NOMO-1 (cell line): Measurements from ENCODE around the gene AXL.

Experiments
- DNase-seq, 2 experiments: peaks; one replicate each; lab custom pipeline; 2025; ENCODE audit not compliant: unreplicated experiment in 2 of 2; lab: John Stamatoyannopoulos, UW

The AXL gene

DNA sequence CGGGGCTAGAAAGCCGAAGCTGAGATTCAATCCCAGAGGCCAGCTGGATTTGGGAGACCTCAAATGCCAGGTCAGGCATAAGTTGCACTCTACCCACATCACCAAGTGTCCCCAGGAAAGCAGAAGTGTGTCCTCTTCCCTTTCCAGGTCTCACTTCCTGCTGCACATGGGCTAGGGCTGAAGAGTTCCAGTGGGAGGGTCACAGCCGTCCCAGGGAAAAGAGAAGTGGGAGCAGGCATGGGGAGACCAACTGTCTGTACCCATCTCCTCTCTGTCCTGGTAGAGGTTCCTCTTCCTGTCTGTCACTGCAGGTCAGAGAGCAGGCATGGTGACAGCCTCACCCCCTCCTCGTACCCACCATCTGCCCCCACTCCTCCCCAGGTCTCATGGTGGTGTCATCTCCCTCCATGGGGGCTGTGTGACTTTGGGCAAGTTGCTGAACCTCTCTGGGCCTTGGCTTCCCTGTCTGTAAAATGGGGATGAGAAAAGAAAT, 14.8 kb downstream of the AXL start:
- DNase-seq: peak; percentile 23 to 35

DNA sequence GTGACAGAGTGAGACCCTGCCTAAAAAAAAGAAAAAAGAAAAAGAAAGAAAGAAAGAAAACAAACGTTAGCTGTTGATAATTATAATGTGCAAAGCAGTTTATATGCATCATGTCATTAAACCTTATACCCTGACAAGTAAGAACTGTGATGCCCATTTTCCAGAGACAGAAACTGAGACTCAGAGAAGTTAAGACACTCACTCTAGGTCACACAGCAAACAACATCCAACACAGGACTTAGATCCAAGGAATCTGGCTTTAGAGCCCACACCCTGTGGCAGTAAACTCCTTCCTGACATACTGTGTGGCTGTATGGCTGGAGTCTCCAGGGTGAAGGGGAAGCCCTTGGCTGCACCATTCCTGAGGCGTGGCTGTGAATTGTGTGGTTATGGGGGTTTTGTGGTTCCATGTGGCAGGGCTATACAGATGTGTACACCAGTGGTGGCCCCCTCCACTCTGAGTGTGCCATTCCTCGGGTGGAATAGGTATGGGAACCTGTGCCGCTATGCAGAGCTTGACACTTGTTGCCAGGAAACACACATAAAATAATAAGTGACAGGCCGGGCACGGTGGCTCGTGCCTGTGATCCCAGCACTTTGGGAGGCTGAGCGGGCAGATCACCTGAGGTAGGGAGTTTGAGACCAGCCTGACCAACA, 15.6 kb downstream of the AXL start:
- no peak for DNase-seq

DNA sequence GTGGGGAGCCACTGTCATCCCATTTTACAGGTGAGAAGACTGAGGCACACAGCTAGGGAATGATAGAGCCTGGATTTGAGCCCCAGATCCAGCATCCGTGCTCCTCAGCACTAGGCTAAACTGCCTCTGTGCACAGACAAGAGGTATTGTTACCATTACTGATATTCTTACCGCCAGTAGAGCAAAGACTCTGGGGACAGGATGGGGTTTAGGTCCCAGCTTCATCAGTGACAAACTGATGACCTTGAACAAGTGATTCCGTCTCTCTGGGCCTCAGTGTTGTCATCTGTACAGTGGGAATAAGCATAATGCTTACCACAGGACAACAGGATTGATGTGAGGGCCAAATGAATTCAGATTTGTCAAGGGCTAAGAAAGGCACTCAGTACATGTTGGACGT, 16.5 kb downstream of the AXL start:
- DNase-seq: no peak

DNA sequence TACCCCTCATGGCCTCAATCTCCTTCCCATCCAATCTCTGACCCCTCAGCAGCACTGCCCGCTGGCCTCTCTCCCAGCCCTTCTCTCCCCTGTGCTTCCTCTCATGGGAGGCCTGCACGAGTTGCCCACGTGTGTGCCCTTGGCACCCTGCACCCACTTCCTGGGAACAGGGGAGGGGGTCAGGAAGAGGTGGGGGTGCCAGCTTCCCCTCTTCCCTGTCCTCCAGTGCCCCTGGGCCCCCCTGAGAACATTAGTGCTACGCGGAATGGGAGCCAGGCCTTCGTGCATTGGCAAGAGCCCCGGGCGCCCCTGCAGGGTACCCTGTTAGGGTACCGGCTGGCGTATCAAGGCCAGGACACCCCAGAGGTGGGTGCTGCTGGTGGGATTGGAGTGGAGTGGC, 19.2 kb downstream of the AXL start:
- no peak for DNase-seq

DNA sequence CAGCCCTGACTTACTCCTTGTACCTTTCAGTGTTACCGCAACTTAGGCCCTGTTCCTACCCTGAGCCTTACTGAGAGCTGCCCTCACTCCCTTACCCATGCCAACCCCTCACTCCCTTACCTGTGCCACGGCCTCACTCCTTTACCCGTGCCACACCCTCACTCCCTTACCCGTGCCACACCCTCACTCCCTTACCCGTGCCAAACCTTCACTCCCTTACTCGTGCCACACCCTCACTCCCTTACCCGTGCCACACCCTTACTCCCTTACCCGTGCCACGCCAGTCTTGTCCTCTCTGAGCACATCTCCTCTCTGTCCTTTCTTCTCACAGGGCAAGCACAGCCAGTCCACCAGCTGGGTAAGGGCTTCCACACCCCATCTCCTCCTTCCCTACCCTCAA, 20.3 kb downstream of the AXL start:
- DNase-seq: no peak

DNA sequence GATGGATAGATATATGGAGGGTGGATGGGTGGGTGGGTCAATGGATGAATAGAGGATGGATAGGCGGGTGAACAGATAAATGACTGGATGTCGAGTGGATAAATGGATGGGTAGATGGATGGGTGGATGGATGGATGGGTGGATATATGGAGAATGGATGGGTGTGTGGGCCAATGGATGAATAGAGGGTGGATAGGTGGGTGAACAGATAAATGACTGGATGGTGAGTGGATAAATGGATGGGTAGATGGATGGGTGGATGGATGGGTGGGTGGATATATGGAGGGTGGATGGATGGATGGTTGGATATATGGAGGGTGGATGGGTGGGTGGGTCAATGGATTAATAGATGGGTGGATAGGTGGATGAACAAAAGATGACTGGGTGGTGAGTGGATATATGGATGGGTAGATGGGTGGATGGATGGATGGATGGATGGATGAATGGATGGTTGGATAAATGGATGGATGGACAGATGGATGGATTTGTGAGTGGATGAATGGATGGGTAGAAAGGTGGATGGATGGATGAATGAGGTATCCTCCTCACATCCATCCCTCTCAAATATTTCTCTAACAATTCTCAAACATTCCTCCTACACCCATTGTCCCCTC, 21.0 kb downstream of the AXL start:
- DNase-seq: no peak

DNA sequence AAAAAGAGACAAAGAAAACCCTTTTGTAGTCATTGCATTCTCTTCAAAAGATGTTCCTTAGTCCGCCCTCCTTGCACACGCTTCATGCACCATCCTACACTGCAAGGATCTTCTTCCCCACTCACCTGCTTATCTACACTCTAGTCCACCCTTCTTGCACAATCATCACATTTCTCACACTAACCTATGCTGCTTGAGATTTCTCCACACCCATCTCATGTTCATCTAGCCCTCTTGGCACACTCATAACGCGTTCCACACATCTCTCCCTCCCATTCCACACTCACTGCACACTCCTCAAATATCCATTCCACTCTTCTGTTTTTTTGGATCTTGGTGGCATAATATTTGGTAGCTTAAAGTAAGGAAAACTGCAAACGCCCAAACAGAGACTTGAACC, 22.8 kb downstream of the AXL start:
- no peak for DNase-seq

DNA sequence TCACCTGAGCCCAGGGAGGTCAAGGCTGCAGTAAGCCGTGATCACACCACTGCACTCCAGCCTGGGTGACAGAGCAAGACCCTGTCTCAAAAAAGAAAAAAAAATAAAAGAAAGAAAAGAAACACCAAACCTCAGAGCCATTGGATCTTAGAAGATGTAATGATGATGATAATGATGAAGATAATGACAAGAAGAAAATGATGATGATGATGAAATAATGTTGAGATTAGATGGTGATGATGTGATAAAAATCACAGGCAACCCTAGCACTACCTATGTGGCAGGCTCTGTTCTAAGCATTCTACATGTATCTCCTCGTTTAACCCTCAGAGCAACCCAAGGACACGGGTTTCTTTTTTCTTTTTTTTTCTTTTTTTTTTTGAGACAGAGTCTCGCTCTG, 25.1 kb downstream of the AXL start:
- DNase-seq: no peak

DNA sequence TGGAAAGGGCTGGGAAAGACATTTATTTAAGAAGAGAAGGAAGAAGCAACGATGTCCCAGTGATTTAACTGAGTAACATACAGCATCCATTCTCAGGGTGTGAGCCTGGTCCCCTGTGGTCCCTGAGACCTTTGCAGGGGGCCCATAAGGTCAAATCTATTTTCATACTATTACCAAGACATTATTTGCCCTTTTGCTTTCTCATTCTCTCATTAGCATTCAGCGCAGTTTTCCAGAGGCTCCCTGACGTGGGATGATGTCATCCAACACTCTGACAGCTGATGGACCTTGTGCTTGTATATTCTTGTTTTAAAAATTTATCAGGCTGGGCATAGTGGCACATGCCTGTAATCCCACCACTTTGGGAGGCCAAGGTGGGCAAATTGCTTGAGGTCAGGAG, 26.8 kb downstream of the AXL start:
- DNase-seq: no peak

DNA sequence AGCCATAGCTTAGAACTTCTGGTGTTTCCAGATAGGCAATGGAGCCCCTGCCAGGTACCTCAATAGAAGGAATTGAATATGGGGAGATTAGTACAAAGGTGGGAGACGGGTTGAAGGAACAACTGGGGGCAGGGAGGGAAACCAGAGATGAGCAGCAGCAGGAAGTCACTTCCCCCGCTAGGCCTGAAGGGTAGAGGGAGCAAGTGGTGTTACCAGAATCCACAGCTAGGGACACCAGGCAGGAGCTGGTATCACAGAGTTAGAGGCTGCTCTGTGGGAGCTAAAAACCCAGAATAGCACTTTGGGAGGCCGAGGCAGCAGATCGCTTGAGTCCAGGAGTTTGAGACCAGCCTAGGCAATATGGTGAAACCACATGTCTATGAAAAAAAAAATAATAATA, 29.9 kb downstream of the AXL start:
- no peak for DNase-seq

DNA sequence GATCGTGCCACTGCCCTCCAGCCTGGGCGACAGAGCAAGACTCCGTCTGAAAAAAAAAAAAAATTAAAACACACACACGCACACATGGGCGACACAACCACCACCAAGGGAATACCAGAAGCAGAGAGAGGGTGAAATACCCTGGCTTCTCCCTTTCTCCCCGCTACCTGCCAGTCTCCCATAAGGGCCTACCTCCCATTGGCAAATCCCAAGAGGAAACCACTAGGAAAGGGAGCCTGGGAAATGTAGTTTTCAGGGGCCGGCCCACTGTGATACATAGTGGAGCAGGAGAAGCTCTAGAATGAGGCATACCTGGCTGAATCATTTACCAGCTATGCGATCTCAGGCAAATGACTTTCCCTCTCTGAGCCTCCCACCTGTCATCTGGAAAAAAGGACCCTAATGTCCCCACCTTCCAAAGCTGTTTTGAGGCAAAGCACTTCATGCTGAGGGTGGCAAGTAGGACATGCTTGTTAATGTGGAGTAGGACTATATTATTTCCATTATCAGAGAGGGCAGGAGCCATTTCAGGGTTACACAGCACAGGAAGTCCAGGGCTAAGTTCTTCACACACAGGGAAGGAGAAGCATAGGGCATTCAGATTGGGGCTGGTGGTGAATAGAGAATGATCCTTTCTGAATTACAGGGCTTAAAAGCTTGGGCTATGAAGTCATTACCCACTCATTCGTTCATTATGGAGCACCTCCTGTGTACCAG, 30.8 kb downstream of the AXL start:
- DNase-seq: no peak

DNA sequence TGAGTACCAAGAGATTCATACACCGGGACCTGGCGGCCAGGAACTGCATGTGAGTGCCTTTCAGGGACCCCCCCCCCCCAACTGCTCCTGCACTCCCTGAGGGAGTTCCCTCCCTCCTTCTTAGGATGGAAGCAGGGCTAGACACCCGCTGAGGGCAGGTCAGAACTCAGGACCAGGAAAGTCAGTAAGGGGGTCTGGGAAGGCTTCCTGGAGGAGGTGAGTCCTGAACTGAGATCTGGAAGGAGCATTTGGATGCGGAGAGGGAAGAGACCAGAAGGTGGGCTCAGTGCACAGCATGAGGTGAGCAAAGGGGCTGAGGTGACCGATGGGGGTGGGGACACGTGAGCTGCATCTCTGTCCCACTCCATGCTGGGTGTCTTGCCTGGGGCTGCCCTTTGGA, 34.6 kb downstream of the AXL start:
- DNase-seq: no peak

DNA sequence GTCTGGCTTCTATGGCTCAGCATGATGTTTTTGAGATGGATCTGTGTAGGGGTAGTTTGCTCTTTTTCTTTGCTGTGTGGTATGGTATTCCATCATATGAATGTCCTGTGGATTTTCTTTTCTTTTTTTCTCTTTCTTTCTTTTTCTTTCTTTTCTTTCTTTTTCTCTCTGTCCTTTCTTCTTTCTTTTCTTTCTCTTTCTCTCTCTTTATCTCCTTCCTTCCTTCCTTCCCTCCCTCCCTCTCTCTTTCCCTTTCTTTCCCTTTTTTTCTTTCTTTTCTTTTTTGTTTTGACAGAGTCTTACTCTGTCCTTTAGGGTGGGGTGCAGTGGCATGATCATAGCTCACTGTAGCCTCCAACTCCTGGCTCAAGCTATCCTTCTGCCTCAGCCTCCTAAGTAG, 36.1 kb downstream of the AXL start:
- DNase-seq: no peak

DNA sequence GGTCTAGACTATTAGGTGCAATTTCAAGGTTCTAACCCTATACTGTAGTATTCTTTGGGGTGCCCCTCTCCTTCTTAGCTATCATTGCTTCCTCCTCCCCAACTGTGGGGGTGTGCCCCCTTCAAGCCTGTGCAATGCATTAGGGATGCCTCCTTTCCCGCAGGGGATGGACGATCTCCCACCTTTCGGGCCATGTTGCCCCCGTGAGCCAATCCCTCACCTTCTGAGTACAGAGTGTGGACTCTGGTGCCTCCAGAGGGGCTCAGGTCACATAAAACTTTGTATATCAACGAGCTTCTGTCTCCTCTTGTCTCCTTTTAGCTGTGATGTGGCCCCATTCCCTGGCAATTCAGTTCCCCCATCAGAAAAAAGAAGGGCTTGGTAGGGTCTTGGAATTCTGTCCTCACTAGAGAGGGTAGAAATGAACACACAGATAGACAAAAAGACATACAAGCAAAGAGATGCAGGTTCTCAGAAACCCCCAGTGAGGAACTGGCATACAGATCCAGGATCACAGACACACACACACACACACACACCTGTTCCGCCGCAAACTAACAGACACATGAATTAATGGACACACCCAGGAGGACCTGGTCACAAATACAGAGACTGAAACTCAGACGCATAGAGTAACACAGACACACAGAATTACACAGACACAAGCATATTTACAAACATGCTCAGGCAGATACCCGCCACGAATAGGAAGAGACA, 42.6 kb downstream of the AXL start:
- no peak for DNase-seq

DNA sequence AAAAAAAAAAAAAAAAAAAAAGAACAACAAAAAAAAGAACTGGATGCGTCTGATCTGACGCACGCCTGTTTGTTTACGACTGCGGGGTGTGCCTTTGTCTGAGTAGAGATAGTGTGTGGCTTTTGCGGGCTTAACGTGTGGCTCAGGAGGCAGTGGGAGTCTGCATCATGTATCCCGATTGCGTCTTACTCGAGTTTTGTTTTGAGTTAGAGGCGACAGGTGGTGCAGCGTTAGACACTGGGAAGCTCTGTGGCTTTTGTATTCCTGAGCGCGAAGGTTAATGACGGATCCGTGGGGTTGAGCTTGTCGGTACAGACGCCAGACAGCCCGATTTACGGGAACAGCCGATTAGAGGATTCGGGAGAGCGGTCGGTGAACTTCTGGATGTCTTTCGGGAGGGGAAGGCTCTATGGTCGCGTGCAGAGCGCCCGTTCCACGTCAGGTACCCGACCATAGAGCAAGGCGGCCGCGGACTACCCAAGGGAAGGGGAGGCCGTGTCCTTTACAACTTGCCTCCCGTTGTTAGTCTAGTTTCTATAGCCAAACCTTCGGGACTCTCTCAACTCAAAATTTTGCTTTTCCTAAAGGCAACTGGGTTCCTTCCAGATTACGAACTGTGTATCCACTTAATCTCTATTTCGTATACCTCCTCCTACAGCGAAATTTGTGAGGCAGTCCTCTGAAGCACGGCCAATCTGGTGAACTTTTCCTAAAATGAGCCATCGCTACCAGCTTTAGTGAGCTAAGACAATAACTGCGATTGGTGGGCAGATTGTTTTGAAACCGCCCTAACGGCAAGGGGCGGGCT, 44.2 kb downstream of the AXL start:
- DNase-seq: peak; percentile 35 to 64

DNA sequence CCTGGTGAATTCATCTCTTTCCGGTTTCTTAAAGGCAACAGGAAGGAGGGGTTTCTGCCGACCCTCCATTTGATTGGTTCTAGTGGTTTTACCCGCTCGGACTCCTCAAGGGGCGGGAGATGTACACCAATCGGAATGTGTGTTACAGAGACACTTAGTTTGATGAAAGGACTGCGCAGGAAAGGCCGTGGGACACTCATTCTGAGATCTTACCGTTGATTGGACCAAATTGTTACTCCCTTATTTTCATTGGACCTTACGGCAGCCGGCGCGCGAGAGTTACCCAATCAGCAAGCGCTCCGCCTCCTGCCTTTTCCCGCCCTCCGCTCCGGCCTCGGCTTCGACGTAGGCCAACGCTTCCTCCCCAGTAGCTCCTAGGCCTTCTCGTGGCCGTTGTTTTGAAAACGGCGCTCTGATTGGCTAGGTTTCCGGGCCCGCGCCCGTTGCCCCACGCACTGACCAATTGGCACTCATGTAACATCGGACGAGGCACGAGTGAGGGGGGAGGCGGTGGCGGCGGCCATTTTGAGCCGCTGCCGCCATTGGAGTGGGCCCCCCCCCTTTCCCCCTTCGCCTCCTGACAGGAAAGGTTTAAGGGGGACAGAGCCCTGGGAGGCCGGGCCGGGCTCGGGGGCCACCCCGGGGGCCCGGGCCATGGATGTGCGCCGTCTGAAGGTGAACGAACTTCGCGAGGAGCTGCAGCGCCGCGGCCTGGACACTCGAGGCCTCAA, 45.0 kb downstream of the AXL start, which contains the start of gene HNRNPUL1:
Gene HNRNPUL1, plus strand, starts transcription at position 523 of the 731 bp plus-strand sequence. Its CDS starts 132 bp downstream, at position 655.
- peak; percentile 100 for DNase-seq

DNA sequence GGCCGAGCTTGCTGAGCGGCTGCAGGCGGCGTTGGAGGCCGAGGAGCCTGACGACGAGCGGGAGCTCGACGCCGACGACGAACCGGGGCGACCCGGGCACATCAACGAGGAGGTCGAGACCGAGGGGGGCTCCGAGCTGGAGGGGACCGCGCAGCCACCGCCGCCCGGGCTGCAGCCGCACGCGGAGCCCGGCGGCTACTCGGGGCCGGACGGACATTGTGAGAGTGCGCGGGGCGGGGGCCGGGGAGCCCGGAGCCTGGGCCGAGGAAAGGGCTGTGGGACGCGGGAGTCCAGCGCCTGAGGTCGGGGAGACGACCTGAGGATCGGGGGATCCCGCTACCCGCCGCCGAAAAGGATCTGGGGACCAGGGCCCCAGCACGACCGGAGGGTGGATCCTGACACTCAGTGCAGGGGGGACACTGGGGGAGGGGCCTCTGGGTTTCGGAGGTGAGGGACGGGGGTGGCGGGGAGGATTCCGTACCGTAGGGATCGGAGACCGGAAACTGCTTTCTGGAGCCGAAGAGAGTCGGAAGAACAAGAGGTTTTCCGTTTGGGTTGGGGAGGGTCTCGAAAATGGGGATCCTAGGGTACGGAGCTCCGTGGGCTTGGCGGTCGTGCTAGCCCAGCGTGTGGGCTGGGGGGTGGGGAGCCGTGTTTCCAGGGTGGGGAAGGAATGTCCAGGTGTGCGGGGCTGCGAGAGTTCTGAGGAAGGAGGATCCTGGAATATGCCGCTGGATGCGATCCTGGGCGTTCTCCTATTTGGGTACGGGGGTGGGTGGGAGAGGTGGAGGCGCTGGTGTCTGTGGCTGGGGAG, 45.8 kb downstream of the AXL start:
- peak; percentile 8 to 17 for DNase-seq

DNA sequence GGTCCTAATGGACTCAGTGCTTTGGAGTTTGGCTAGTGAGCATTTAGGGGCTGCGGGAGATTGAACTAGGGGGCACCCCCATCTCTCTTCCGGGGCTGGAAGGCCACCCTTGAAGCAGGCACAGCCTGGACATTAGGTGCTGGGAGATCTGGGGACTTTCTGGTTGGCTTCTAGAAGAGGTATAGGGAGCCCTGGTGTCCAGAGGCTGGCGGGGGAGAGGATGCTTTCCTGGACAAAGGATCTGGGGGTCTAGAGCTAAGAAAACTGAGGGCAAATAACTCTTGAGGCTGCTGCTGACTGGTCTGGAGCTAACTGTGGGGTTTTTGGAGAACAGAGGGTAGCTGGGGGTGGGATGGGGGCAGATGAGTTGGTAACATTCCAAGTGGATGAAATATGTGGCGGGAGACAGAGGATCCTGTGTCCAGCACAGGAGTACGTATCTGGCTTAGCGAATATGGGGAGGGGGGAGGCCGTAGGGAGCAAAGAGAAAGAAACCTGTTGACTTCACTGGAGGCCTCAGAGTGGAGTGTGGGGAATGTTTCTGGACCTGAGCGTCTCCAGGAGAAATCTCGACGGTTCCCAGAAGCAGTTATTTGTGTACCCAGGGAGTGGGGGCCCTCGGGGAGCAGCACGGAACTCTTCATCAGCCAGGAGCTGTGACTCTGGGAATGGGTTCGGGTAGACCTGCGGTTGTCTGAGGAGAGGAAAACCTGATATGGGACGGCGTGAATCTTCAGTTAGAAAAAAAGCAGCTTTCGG, 46.6 kb downstream of the AXL start:
- DNase-seq: no peak
